HG02981 (cell line): ENCODE data around the gene GLIPR1L2.
"Not testable (repeated sequence)": the region's sequence is repeated elsewhere in the genome, so short reads cannot be mapped to it uniquely, and the experiment has no call there.

Experiments used
- ATAC-seq: cut with Tn5 transposase; IDR thresholded peaks from one replicate; pipeline ENCODE4 v1.9.1; 2021; ENCODE audit warnings: mild to moderate bottlenecking, moderate library complexity; ENCODE audit not compliant: unreplicated experiment

GLIPR1L2 gene

GRCh38 chr12:75432924-75433323 lies 42.0 kb downstream of the GLIPR1L2 start:
- no peak for ATAC-seq

GRCh38 chr12:75437564-75437963 lies 46.7 kb downstream of the GLIPR1L2 start:
- ATAC-seq: peak; percentile 53

- ATAC-seq: no peak
Observed at GRCh38 chr12:75438059-75438754, 47.3 kb downstream of the GLIPR1L2 start.

- ATAC-seq: no peak
Observed at GRCh38 chr12:75439048-75439447, 48.2 kb downstream of the GLIPR1L2 start.

GRCh38 chr12:75439930-75440329 lies 49.0 kb downstream of the GLIPR1L2 start:
- ATAC-seq: no peak

- ATAC-seq: not testable (repeated sequence)
Observed at GRCh38 chr12:75441687-75442449, 51.0 kb downstream of the GLIPR1L2 start.

GRCh38 chr12:75442454-75442853 lies 51.6 kb downstream of the GLIPR1L2 start:
- not testable (repeated sequence) for ATAC-seq

- ATAC-seq: no peak
Observed at GRCh38 chr12:75443709-75444108, 52.8 kb downstream of the GLIPR1L2 start.

GRCh38 chr12:75444429-75445136 lies 53.7 kb downstream of the GLIPR1L2 start:
- no peak for ATAC-seq

GRCh38 chr12:75445137-75445507 lies 54.2 kb downstream of the GLIPR1L2 start:
- ATAC-seq: not testable (repeated sequence)

- no peak for ATAC-seq
Observed at GRCh38 chr12:75446857-75447256, 56.0 kb downstream of the GLIPR1L2 start.

GRCh38 chr12:75447691-75448393 lies 57.0 kb downstream of the GLIPR1L2 start:
- ATAC-seq: no peak

GRCh38 chr12:75452675-75453330 lies 61.9 kb downstream of the GLIPR1L2 start:
- ATAC-seq: no peak

GRCh38 chr12:75455839-75456238 lies 65.0 kb downstream of the GLIPR1L2 start:
- no peak for ATAC-seq

- no peak for ATAC-seq
Observed at GRCh38 chr12:75457191-75457590, 66.3 kb downstream of the GLIPR1L2 start.

GRCh38 chr12:75457866-75458265 lies 67.0 kb downstream of the GLIPR1L2 start:
- not testable (repeated sequence) for ATAC-seq

GRCh38 chr12:75459755-75460154 lies 68.9 kb downstream of the GLIPR1L2 start:
- no peak for ATAC-seq

- ATAC-seq: no peak
Observed at GRCh38 chr12:75460204-75460603, 69.3 kb downstream of the GLIPR1L2 start.

GRCh38 chr12:75471902-75472890 lies 81.3 kb downstream of the GLIPR1L2 start:
- peak; percentile 46 for ATAC-seq
